SK-N-SH treated with all-trans-retinoic acid at 6 μM for 48 hours (cell line): ENCODE data around the gene RALA.

Source experiments
- ATAC-seq: fragments of 200-7000 bp; cut with Tn5 transposase; 3 replicates; pipeline ENCODE4 v1.9.1; 2020; ENCODE audit warnings: mild to moderate bottlenecking, moderate library complexity
- ARNTL ChIP-seq: fragments of 450-650 bp; formaldehyde crosslinking; IDR thresholded peaks from 2 replicates; pipeline ENCODE4 v1.5.0; 2020; ENCODE audit warnings: low read depth, mild to moderate bottlenecking, moderate library complexity, borderline replicate concordance
- CSDC2 ChIP-seq: fragments of 250-450 bp; sonication (Bioruptor Pico); IDR thresholded peaks from 2 replicates; pipeline ENCODE4 v1.5.0; 2020; ENCODE audit warnings: mild to moderate bottlenecking, moderate library complexity
- ESRRG ChIP-seq: fragments of 250-450 bp; sonication (Bioruptor Pico); IDR thresholded peaks from 2 replicates; pipeline ENCODE4 v1.6.1; 2021; ENCODE audit warnings: mild to moderate bottlenecking
- GLIS3 ChIP-seq: fragments of 250-450 bp; sonication (Bioruptor Pico); IDR thresholded peaks from 2 replicates; pipeline ENCODE4 v1.5.0; 2020; ENCODE audit warnings: mild to moderate bottlenecking, moderate library complexity
- ISL1 ChIP-seq: fragments of 250-450 bp; sonication (Bioruptor Pico); IDR thresholded peaks from 2 replicates; pipeline ENCODE4 v2.1.2; 2022; ENCODE audit warnings: mild to moderate bottlenecking, moderate library complexity
- OSR1 ChIP-seq: fragments of 250-450 bp; sonication (Bioruptor Pico); IDR thresholded peaks from 2 replicates; pipeline ENCODE4 v1.8.0; 2022; ENCODE audit warnings: moderate library complexity, mild to moderate bottlenecking, inconsistent platforms
- POU6F1 ChIP-seq: fragments of 250-450 bp; sonication (Bioruptor Pico); IDR thresholded peaks from 2 replicates; pipeline ENCODE4 v1.8.0; 2021; ENCODE audit warnings: low read depth, mild to moderate bottlenecking, moderate library complexity, borderline replicate concordance
- PPARA ChIP-seq: fragments of 250-450 bp; sonication (Bioruptor Pico); IDR thresholded peaks from 2 replicates; pipeline ENCODE4 v1.5.0; 2020; ENCODE audit warnings: mild to moderate bottlenecking, borderline replicate concordance
- RARB ChIP-seq: fragments of 250-450 bp; sonication (Bioruptor Pico); IDR thresholded peaks from 2 replicates; pipeline ENCODE4 v1.8.0; 2021; ENCODE audit warnings: mild to moderate bottlenecking, moderate library complexity
- SNAI2 ChIP-seq: fragments of 250-450 bp; sonication (Bioruptor Pico); IDR thresholded peaks from 2 replicates; pipeline ENCODE4 v1.5.0; 2020; ENCODE audit warnings: mild to moderate bottlenecking, moderate library complexity
- TCF4 ChIP-seq: fragments of 250-450 bp; sonication (Bioruptor Pico); IDR thresholded peaks from 2 replicates; pipeline ENCODE4 v1.8.0; 2021; ENCODE audit warnings: mild to moderate bottlenecking, moderate library complexity, borderline replicate concordance
- TOX ChIP-seq: fragments of 250-450 bp; sonication (Bioruptor Pico); IDR thresholded peaks from 2 replicates; pipeline ENCODE4 v1.8.0; 2021; ENCODE audit warnings: mild to moderate bottlenecking, moderate library complexity, borderline replicate concordance
- TSHZ2 ChIP-seq: fragments of 250-450 bp; sonication (Bioruptor Pico); IDR thresholded peaks from 2 replicates; pipeline ENCODE4 v1.5.0; 2020; ENCODE audit warnings: mild to moderate bottlenecking, moderate library complexity
- ZC3H10 ChIP-seq: fragments of 250-450 bp; sonication (Bioruptor Pico); IDR thresholded peaks from 2 replicates; pipeline ENCODE4 v1.5.1; 2021; ENCODE audit warnings: mild to moderate bottlenecking, moderate library complexity
- ZFP3 ChIP-seq: fragments of 250-450 bp; sonication (Bioruptor Pico); IDR thresholded peaks from 2 replicates; pipeline ENCODE4 v1.5.0; 2020; ENCODE audit warnings: mild to moderate bottlenecking, moderate library complexity
- ZFP30 ChIP-seq: fragments of 450-650 bp; formaldehyde crosslinking; IDR thresholded peaks from 2 replicates; pipeline ENCODE4 v1.5.0; 2022; ENCODE audit warnings: mild to moderate bottlenecking, moderate library complexity
- ZNF565 ChIP-seq: fragments of 450-650 bp; formaldehyde crosslinking; conservative IDR thresholded peaks from 2 replicates; pipeline ENCODE4 v1.5.0; 2020; ENCODE audit warnings: low read depth, mild to moderate bottlenecking, moderate library complexity
- ZNF70 ChIP-seq: fragments of 450-650 bp; formaldehyde crosslinking; IDR thresholded peaks from 2 replicates; pipeline ENCODE4 v1.5.0; 2020; ENCODE audit warnings: mild to moderate bottlenecking, moderate library complexity
- ZNF8 ChIP-seq: fragments of 450-650 bp; formaldehyde crosslinking; IDR thresholded peaks from 2 replicates; pipeline ENCODE4 v1.5.0; 2020; ENCODE audit warnings: mild to moderate bottlenecking, moderate library complexity
- TF ChIP-seq, protein P1 (sequence below): fragments of 250-450 bp; sonication (Bioruptor Pico); IDR thresholded peaks from 2 replicates; pipeline ENCODE4 v1.8.0; 2020; ENCODE audit warnings: mild to moderate bottlenecking, moderate library complexity, borderline replicate concordance
- TF ChIP-seq, protein P2 (sequence below): fragments of 250-450 bp; sonication (Bioruptor Pico); IDR thresholded peaks from 2 replicates; pipeline ENCODE4 v1.5.1; 2020; ENCODE audit warnings: low read depth, mild to moderate bottlenecking, moderate library complexity

The RALA gene

DNA sequence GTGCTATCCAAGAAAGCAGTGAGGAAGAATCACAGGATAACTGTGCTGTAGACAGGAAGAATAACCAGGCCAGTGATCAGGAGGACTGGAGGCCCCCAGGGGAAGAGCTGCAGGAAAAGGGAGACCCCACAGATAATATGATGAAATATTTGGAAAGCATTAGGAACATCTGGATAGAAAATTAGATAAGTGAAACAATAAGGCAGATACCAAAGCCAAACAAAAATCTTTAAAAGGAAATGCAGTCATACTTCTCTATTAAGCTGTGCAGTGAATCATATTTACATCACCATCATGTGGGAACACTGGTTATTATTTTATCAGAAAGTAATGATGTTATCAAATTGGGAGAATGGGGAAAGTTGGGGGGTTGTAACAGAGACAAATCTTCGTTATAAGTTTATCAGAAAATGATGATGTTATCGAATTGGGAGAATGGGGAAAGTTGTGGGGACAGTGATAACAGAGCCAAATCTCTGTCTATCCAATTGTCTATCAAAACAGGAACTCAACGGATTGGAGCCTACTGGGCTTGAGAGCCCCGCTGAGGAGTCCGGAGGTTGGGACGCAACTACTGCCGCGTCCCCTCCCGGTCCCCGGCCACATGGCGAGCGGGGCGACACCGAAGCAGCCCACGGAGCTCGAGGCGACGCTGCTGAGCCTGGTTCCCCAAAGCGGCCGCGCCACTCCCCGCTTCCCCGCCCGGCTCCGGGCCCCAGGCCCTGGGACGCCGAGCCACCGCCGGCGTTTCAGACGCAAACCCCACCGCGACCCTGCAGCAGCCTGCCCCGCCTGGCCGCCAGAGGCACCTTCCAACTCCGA is 14.0 kb upstream of the RALA start:
- ATAC-seq: peak; percentile 76
- TF ChIP-seq RARB (CRISPR knock-in tag): no peak
- peak; percentile 37; the same call in 1 of the 2 replicates for TF ChIP-seq ISL1 (CRISPR knock-in tag)
- TF ChIP-seq ZNF70 (CRISPR knock-in tag): 0 out of 2 replicates have a peak, but pooled peaks have one; percentile 17
- 0 out of 2 replicates have a peak, but pooled peaks have one; percentile 12 for TF ChIP-seq SNAI2 (CRISPR knock-in tag)
- 0 out of 2 replicates have a peak, but pooled peaks have one; percentile 58 for TF ChIP-seq CSDC2 (CRISPR knock-in tag)
- peak; percentile 37; the same call in 1 of the 2 replicates for TF ChIP-seq TSHZ2 (CRISPR knock-in tag)
- 0 out of 2 replicates have a peak, but pooled peaks have one; percentile 12 for TF ChIP-seq ZNF8 (CRISPR knock-in tag)
- TF ChIP-seq ESRRG (CRISPR knock-in tag): no peak
- TF ChIP-seq, all 23 proteins: peak for 6

- peak; percentile 14 for ATAC-seq
- TF ChIP-seq ZC3H10 (CRISPR knock-in tag) (no peak), ESRRG (CRISPR knock-in tag) (no peak), TSHZ2 (CRISPR knock-in tag) (no peak), ZFP30 (CRISPR knock-in tag) (no peak), ZNF565 (no peak), CSDC2 (CRISPR knock-in tag) (no peak), ZFP3 (CRISPR knock-in tag) (no peak), POU6F1 (no peak), ZNF70 (CRISPR knock-in tag) (no peak), GLIS3 (CRISPR knock-in tag) (no peak), TCF4 (CRISPR knock-in tag) (no peak), ARNTL (CRISPR knock-in tag) (no peak), SNAI2 (CRISPR knock-in tag) (no peak), PPARA (no peak), TOX (CRISPR knock-in tag) (no peak), OSR1 (no peak), ZNF8 (CRISPR knock-in tag) (no peak)
- TF ChIP-seq, protein P1, sequence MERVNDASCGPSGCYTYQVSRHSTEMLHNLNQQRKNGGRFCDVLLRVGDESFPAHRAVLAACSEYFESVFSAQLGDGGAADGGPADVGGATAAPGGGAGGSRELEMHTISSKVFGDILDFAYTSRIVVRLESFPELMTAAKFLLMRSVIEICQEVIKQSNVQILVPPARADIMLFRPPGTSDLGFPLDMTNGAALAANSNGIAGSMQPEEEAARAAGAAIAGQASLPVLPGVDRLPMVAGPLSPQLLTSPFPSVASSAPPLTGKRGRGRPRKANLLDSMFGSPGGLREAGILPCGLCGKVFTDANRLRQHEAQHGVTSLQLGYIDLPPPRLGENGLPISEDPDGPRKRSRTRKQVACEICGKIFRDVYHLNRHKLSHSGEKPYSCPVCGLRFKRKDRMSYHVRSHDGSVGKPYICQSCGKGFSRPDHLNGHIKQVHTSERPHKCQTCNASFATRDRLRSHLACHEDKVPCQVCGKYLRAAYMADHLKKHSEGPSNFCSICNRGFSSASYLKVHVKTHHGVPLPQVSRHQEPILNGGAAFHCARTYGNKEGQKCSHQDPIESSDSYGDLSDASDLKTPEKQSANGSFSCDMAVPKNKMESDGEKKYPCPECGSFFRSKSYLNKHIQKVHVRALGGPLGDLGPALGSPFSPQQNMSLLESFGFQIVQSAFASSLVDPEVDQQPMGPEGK (CRISPR knock-in tag): no peak
- TF ChIP-seq, protein P2, sequence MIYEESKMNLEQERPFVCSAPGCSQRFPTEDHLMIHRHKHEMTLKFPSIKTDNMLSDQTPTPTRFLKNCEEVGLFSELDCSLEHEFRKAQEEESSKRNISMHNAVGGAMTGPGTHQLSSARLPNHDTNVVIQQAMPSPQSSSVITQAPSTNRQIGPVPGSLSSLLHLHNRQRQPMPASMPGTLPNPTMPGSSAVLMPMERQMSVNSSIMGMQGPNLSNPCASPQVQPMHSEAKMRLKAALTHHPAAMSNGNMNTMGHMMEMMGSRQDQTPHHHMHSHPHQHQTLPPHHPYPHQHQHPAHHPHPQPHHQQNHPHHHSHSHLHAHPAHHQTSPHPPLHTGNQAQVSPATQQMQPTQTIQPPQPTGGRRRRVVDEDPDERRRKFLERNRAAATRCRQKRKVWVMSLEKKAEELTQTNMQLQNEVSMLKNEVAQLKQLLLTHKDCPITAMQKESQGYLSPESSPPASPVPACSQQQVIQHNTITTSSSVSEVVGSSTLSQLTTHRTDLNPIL (CRISPR knock-in tag): no peak
Measured at GRCh38 chr7:39609935-39610263, 13.5 kb upstream of the RALA start.
